Naive thymus-derived CD8-positive, alpha-beta T cell (primary cell): Measurements from ENCODE around the gene COPG1. TPM values are rescaled to one million over a fixed set of nuclear protein-coding genes. Genes with fewer than 3 reads are reported as not detected.
"Not testable (repeated sequence)": the region's sequence is repeated elsewhere in the genome, so short reads cannot be mapped to it uniquely, and the experiment has no call there.

Experiments
- ATAC-seq, 2 donors: fragments of 150-1000 bp; cut with Tn5 transposase in 1 of 2; sonication (Bioruptor Pico), chemical (Tn5 transposase) in 1 of 2; 1 replicate in 1 of 2; 2 replicates in 1 of 2; pipeline ENCODE4 v1.10.0; 2021; ENCODE audit warnings: mild to moderate bottlenecking in 2 of 2, moderate library complexity in 2 of 2
- POLR2A ChIA-PET: fragments of 350-600 bp; sonication (Branson Sonifier 250); formaldehyde crosslinking; loops from one replicate; lab custom pipeline; 2021; ENCODE audit warnings: antibody characterized with exemption; lab: Charles Lee
- DNase-seq, 10 donors: peaks; one replicate each; pipeline versions ENCODE4 v3.0.0 to v3.0.0-alpha.2; 2020 to 2022
- H3K27ac Mint-ChIP-seq, 10 donors: one replicate each; pipeline ENCODE4 v1.8.0; 2020 to 2022; ENCODE audit warnings: mild to moderate bottlenecking in 10 of 10, mixed read lengths in 10 of 10, moderate library complexity in 4 of 10, inconsistent platforms in 1 of 10
- H3K27me3 Mint-ChIP-seq, 5 donors: one replicate each; pipeline ENCODE4 v1.8.0; 2021 to 2022; ENCODE audit warnings: mixed read lengths in 5 of 5
- H3K36me3 Mint-ChIP-seq, 3 donors: one replicate each; pipeline ENCODE4 v1.8.0; 2020 to 2022; ENCODE audit warnings: mixed read lengths in 3 of 3, mild to moderate bottlenecking in 2 of 3, inconsistent platforms in 1 of 3
- H3K4me1 Mint-ChIP-seq, 4 donors: one replicate each; pipeline ENCODE4 v1.8.0; 2021 to 2022; ENCODE audit warnings: mixed read lengths in 4 of 4
- H3K4me3 Mint-ChIP-seq, 10 donors: one replicate each; pipeline ENCODE4 v1.8.0; 2020 to 2022; ENCODE audit warnings: mild to moderate bottlenecking in 10 of 10, mixed read lengths in 10 of 10, moderate library complexity in 6 of 10, inconsistent platforms in 1 of 10
- H3K9me3 Mint-ChIP-seq, 9 donors: one replicate each; pipeline ENCODE4 v1.8.0; 2020 to 2022; ENCODE audit warnings: mixed read lengths in 9 of 9, mild to moderate bottlenecking in 3 of 9, inconsistent platforms in 1 of 9, moderate library complexity in 1 of 9
- polyA plus RNA-seq, 3 donors: library from polyadenylated mRNA; unstranded; fragments of 300-500 nt; fragmentation: Illumina TruSeq; gene quantifications; one replicate each; pipeline ENCODE4 v1.2.3, GENCODE V29; 2021
- total RNA-seq, 8 experiments: library from RNA in 2 of 8; stranded (reverse) in 2 of 8; gene quantifications; one replicate each; pipeline ENCODE4 v1.2.3 and lab custom pipeline; 2021 to 2026

COPG1 gene
- total RNA-seq (100 to 1,000 TPM; 106 to 113 TPM), polyA plus RNA-seq (10 to 100 TPM; 54.0 to 75.5 (median 58.5) TPM), total RNA-seq (lab: John Stamatoyannopoulos, UW) (64.5 to 155 (median 106) reads per million in 6 experiments)

- POLR2A ChIA-PET, result interaction anchor here (0.5 to 2.7 kb wide), 30 partner anchors 9 to 600 kb away, joined by 3 to 28 read pairs (median 4); partner anchors contain the start of genes ACAD9, CFAP92, CNBP and HMCES
- H3K27me3 Mint-ChIP-seq, result no peaks in the 10 kb centered on the region
- DNase-seq (peak; percentile 78 to 92 (median 86)), ATAC-seq (peak; percentile 82 to 88)
- H3K36me3 Mint-ChIP-seq, result peaks cover 0 to 33% (median 12%) of the 10 kb centered on the region in 3 donors
- peaks cover 18 to 61% (median 42%) of the 10 kb centered on the region in 4 donors for H3K4me1 Mint-ChIP-seq
- H3K27ac Mint-ChIP-seq, result peak within 1 kb of the TSS; percentile 91 to 98 (median 97)
- peak within 1 kb of the TSS; percentile 93 to 99 (median 96) for H3K4me3 Mint-ChIP-seq
- no peaks in the 10 kb centered on the region for H3K9me3 Mint-ChIP-seq
Measured at GRCh38 chr3:129249284-129250065, at the start of gene COPG1. Gene COPG1, plus strand, starts transcription at chr3:129249606. Its CDS starts 104 bp downstream, at chr3:129249710.

GRCh38 chr3:129204473-129204872, 44.9 kb upstream of the COPG1 start:
- H3K27me3 Mint-ChIP-seq, result no peaks in the 10 kb centered on the region
- H3K9me3 Mint-ChIP-seq, result no peaks in the 10 kb centered on the region
- H3K4me3 Mint-ChIP-seq, result no peak overlapping the region
- H3K36me3 Mint-ChIP-seq, result no peaks in the 10 kb centered on the region
- DNase-seq (no peak), ATAC-seq (no peak)
- H3K27ac Mint-ChIP-seq, result no peak overlapping the region
- POLR2A ChIA-PET, result no interaction called here
- H3K4me1 Mint-ChIP-seq, result no peaks in the 10 kb centered on the region

- Mint-ChIP-seq H3K9me3 (no peaks in the 10 kb centered on the region), H3K36me3 (no peaks in the 10 kb centered on the region), H3K4me1 (peaks cover 0 to 3% (median 0%) of the 10 kb centered on the region in 4 donors), H3K4me3 (no peak overlapping the region), H3K27ac (peak overlapping the region in 1 of 10 donors; percentile 66), H3K27me3 (peaks cover 0 to 1% (median 0%) of the 10 kb centered on the region in 5 donors)
- no peak for ATAC-seq
- DNase-seq, result no peak
- POLR2A ChIA-PET, result no interaction called here
Measured at GRCh38 chr3:129205109-129205832, 44.1 kb upstream of the COPG1 start.

- Mint-ChIP-seq H3K36me3 (no peaks in the 10 kb centered on the region), H3K27ac (no peak overlapping the region), H3K27me3 (peaks cover 0 to 2% (median 0%) of the 10 kb centered on the region in 5 donors), H3K9me3 (no peaks in the 10 kb centered on the region), H3K4me1 (peaks cover 0 to 3% (median 0%) of the 10 kb centered on the region in 4 donors), H3K4me3 (no peak overlapping the region)
- DNase-seq, result no peak
- POLR2A ChIA-PET, result interaction anchor here (0.6 kb wide), 1 partner anchor 140 kb away, joined by 3 read pairs; no protein-coding TSS in a partner anchor
- ATAC-seq, result no peak
Measured at GRCh38 chr3:129207479-129207878, 41.9 kb upstream of the COPG1 start.

GRCh38 chr3:129211345-129211744, 38.1 kb upstream of the COPG1 start:
- no peak overlapping the region for H3K27ac Mint-ChIP-seq
- peaks cover 0 to 2% (median 0%) of the 10 kb centered on the region in 5 donors for H3K27me3 Mint-ChIP-seq
- H3K4me1 Mint-ChIP-seq, result peaks cover 0 to 3% (median 0%) of the 10 kb centered on the region in 4 donors
- no peak for DNase-seq
- H3K4me3 Mint-ChIP-seq, result no peak overlapping the region
- no peaks in the 10 kb centered on the region for H3K9me3 Mint-ChIP-seq
- no peaks in the 10 kb centered on the region for H3K36me3 Mint-ChIP-seq
- ATAC-seq, result no peak
- POLR2A ChIA-PET, result no interaction called here

- no peak overlapping the region for H3K27ac Mint-ChIP-seq
- peaks cover 0 to 2% (median 0%) of the 10 kb centered on the region in 5 donors for H3K27me3 Mint-ChIP-seq
- H3K4me3 Mint-ChIP-seq, result no peak overlapping the region
- DNase-seq, result no peak
- peaks cover 0 to 3% (median 0%) of the 10 kb centered on the region in 4 donors for H3K4me1 Mint-ChIP-seq
- H3K9me3 Mint-ChIP-seq, result no peaks in the 10 kb centered on the region
- no peak for ATAC-seq
- POLR2A ChIA-PET, result interaction anchor here (0.5 kb wide), 1 partner anchor 16 kb away, joined by 6 read pairs; no protein-coding TSS in a partner anchor
- H3K36me3 Mint-ChIP-seq, result no peaks in the 10 kb centered on the region
Measured at GRCh38 chr3:129211772-129212171, 37.6 kb upstream of the COPG1 start.

- no peak overlapping the region for H3K27ac Mint-ChIP-seq
- peaks cover 0 to 3% (median 0%) of the 10 kb centered on the region in 4 donors for H3K4me1 Mint-ChIP-seq
- no peak overlapping the region for H3K4me3 Mint-ChIP-seq
- POLR2A ChIA-PET, result no interaction called here
- ATAC-seq (no peak), DNase-seq (no peak)
- peaks cover 0 to 2% (median 0%) of the 10 kb centered on the region in 5 donors for H3K27me3 Mint-ChIP-seq
- no peaks in the 10 kb centered on the region for H3K9me3 Mint-ChIP-seq
- H3K36me3 Mint-ChIP-seq, result no peaks in the 10 kb centered on the region
Measured at GRCh38 chr3:129213238-129213637, 36.2 kb upstream of the COPG1 start.

GRCh38 chr3:129218742-129219141, 30.7 kb upstream of the COPG1 start:
- POLR2A ChIA-PET, result no interaction called here
- Mint-ChIP-seq H3K36me3 (peaks cover 0 to 1% (median 0%) of the 10 kb centered on the region in 3 donors), H3K9me3 (no peaks in the 10 kb centered on the region), H3K4me3 (no peak overlapping the region), H3K27ac (peak overlapping the region in 2 of 10 donors; percentile 63 to 74), H3K4me1 (no peaks in the 10 kb centered on the region), H3K27me3 (no peaks in the 10 kb centered on the region)
- no peak for DNase-seq
- ATAC-seq, result no peak

GRCh38 chr3:129224387-129224786, 25.0 kb upstream of the COPG1 start:
- Mint-ChIP-seq H3K4me3 (peak overlapping the region in 1 of 10 donors; percentile 2), H3K4me1 (peaks cover 4 to 39% (median 14%) of the 10 kb centered on the region in 4 donors), H3K27ac (peak overlapping the region in 3 of 10 donors; percentile 82 to 87 (median 84))
- not testable (repeated sequence) for DNase-seq, H3K27me3 Mint-ChIP-seq, ATAC-seq, H3K9me3 Mint-ChIP-seq, H3K36me3 Mint-ChIP-seq
- POLR2A ChIA-PET, result interaction anchor here (0.6 to 1.7 kb wide), 6 partner anchors 25 to 573 kb away, joined by 3 to 6 read pairs (median 4); partner anchors contain the start of genes CNBP and COPG1

GRCh38 chr3:129224984-129225393, 24.4 kb upstream of the COPG1 start:
- H3K4me1 Mint-ChIP-seq, result peaks cover 4 to 42% (median 15%) of the 10 kb centered on the region in 4 donors
- H3K27ac Mint-ChIP-seq, result peak overlapping the region; percentile 43 to 90 (median 83)
- H3K36me3 Mint-ChIP-seq, result no peaks in the 10 kb centered on the region
- H3K9me3 Mint-ChIP-seq, result no peaks in the 10 kb centered on the region
- peak overlapping the region; percentile 4 to 72 (median 46) for H3K4me3 Mint-ChIP-seq
- ATAC-seq (peak in 1 of 2 donors; percentile 52), DNase-seq (peak in 1 of 10 donors; percentile 3)
- POLR2A ChIA-PET, result interaction anchor here (0.6 to 1.7 kb wide), 7 partner anchors 25 to 574 kb away, joined by 3 to 6 read pairs (median 3); partner anchors contain the start of genes CNBP and COPG1
- no peaks in the 10 kb centered on the region for H3K27me3 Mint-ChIP-seq

- Mint-ChIP-seq H3K9me3 (no peaks in the 10 kb centered on the region), H3K27me3 (no peaks in the 10 kb centered on the region), H3K36me3 (no peaks in the 10 kb centered on the region), H3K27ac (peak overlapping the region in 5 of 10 donors; percentile 27 to 69 (median 52)), H3K4me3 (peak overlapping the region in 2 of 10 donors; percentile 23 to 32), H3K4me1 (peaks cover 4 to 52% (median 15%) of the 10 kb centered on the region in 4 donors)
- no peak for DNase-seq
- POLR2A ChIA-PET, result interaction anchor here (1.2 kb wide), 1 partner anchor 42 kb away, joined by 3 read pairs; the partner anchor contains the start of gene CNBP
- ATAC-seq, result no peak
Measured at GRCh38 chr3:129226374-129226773, 23.0 kb upstream of the COPG1 start.
